Body of pancreas (tissue), 4 donors: ENCODE data around the gene SORCS2.

Experiments used
- POLR2A ChIP-seq, 3 donors: fragments of 450-650 bp; IDR thresholded peaks; one replicate each; pipeline ENCODE4 v1.6.1; 2016; ENCODE audit warnings: antibody characterized with exemption in 3 of 3, mild to moderate bottlenecking in 2 of 3
- TF ChIP-seq, protein P1 (sequence below), 7 experiments: fragments of 450-650 bp in 4 of 7; fragments of 200-600 bp in 3 of 7; sonication (generic) in 3 of 7; IDR thresholded peaks; one replicate each; pipeline ENCODE4 v1.5.1; 2016 to 2019; ENCODE audit warnings: antibody characterized with exemption in 7 of 7

DNA sequence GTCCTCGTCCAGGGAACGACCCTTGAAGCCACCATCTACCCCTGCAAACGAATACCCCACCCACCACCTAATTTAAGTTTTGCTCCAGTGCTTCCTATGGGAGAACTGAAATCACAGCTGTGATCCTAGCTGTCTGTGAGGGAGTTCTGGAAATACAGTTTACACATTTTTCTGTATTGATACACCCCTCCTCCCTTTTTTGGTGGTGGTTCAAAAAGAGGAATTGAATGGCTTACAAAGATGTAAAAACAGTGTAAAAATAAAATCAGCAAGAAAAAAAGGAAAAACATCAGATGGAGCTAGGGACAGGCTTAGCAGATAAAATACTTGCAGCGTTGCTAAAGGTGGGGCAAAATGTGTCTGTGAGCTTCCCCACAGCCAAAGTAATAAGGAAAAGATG lies 86.6 kb downstream of the SORCS2 start:
- TF ChIP-seq POLR2A (IDR thresholded peaks at IDR 0.05) = no peak
- TF ChIP-seq, protein P1, sequence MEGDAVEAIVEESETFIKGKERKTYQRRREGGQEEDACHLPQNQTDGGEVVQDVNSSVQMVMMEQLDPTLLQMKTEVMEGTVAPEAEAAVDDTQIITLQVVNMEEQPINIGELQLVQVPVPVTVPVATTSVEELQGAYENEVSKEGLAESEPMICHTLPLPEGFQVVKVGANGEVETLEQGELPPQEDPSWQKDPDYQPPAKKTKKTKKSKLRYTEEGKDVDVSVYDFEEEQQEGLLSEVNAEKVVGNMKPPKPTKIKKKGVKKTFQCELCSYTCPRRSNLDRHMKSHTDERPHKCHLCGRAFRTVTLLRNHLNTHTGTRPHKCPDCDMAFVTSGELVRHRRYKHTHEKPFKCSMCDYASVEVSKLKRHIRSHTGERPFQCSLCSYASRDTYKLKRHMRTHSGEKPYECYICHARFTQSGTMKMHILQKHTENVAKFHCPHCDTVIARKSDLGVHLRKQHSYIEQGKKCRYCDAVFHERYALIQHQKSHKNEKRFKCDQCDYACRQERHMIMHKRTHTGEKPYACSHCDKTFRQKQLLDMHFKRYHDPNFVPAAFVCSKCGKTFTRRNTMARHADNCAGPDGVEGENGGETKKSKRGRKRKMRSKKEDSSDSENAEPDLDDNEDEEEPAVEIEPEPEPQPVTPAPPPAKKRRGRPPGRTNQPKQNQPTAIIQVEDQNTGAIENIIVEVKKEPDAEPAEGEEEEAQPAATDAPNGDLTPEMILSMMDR (IDR thresholded peaks at IDR 0.05) = no peak
